ENCODE measurements around the gene SEPTIN5.

SEPTIN5 gene

DNA sequence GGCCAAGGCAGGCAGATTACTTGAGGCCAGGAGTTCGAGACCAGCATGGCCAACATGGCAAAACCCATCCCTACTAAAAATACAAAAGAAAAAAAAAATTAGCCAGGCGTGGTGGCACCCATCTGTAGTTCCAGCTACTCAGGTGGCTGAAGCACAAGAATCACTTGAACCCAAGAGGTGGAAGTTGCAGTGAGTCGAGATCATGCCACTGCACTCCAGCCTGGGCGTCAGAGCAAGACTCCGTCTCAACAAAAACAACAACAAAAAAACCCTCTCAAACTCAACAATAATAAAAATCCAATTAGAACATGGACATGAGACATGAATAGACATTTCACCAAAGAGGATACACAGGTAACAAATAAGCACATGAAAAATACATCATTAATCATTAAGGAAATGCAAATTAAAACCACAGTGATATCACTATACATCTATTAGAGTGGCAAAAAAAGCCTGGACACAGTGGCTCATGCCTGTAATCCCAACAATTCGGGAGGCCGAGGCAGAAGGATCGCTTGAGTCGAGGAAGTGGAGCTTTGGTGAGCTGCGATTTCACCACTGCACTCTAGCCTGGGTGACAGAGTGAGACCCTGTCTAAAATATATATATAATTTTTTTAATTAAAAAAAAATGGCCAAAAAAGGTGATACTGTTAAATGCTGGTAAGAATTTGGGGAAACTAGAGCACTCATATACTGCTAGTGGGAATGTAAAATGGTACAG, 12.7 kb upstream of the SEPTIN5 start:
- TF ChIP-seq, protein P1, sequence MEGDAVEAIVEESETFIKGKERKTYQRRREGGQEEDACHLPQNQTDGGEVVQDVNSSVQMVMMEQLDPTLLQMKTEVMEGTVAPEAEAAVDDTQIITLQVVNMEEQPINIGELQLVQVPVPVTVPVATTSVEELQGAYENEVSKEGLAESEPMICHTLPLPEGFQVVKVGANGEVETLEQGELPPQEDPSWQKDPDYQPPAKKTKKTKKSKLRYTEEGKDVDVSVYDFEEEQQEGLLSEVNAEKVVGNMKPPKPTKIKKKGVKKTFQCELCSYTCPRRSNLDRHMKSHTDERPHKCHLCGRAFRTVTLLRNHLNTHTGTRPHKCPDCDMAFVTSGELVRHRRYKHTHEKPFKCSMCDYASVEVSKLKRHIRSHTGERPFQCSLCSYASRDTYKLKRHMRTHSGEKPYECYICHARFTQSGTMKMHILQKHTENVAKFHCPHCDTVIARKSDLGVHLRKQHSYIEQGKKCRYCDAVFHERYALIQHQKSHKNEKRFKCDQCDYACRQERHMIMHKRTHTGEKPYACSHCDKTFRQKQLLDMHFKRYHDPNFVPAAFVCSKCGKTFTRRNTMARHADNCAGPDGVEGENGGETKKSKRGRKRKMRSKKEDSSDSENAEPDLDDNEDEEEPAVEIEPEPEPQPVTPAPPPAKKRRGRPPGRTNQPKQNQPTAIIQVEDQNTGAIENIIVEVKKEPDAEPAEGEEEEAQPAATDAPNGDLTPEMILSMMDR (IDR thresholded peaks at IDR 0.05; ENCODE audit: control insufficient read depth, extremely low read depth, insufficient read depth) = no peak
- H3K4me3 ChIP-seq (ENCODE audit: low read depth, low read length) = no peak overlapping the region
- DNase-seq (ENCODE audit: low read depth) = no peak

DNA sequence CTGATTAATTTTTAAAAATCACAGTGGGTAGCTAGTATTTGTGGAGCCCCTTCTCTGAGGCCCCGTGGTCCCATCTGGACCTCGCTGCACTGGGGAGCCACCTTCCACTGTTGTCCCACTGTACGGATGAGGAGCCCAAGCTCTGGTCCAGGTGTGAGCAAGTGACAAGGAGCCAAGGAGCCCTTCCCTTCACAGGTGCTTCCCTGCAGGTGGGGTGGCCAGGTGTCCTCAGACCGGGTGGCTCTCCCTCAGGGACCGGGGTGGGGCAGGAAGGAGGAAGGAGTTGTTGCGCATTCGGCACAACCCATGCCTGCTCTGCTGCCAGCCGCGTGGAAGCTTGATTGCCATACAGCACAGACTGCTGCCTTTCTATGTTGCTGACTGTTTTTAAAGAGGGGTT, 10.4 kb upstream of the SEPTIN5 start:
- H3K4me3 ChIP-seq (ENCODE audit: low read depth, low read length) = no peak overlapping the region
- TF ChIP-seq, protein P1 (IDR thresholded peaks at IDR 0.05; ENCODE audit: control insufficient read depth, extremely low read depth, insufficient read depth) = no peak
- DNase-seq (ENCODE audit: low read depth) = no peak

DNA sequence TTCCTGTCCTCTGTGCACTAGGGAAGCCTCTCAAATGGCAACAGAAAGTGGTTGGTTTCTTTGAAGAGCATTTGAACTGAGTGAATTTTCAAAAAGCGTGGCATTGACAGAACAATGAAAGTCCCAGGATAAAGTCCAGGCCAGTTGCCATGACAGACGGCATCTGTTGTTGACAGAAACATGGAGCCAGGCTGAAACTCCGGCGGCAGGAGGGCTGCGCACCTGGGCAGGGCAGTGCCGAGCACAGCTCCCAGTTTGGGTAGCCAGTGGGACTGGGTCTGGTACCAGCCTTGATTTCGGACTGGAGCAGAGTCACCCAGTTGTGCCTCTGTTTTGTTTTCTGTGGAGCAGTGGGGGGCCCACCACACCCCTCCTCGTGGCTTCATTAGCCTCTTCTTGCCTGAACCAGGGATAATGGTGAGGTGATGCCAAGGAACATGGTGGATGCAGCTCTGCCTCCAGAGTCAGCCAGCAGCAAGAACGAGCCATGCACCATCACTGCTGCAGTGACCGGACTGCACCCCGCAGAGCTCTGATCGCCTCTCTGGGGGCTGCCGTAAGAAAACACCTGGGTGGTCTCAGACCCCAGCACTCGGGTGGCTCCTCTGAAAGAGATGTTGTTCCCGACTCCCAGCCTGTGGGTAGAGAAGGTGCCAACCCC, 9.8 kb upstream of the SEPTIN5 start:
- TF ChIP-seq, protein P1 (IDR thresholded peaks at IDR 0.05; ENCODE audit: control insufficient read depth, extremely low read depth, insufficient read depth) = no peak
- DNase-seq (ENCODE audit: low read depth) = no peak
- H3K4me3 ChIP-seq (ENCODE audit: low read depth, low read length) = no peak overlapping the region

DNA sequence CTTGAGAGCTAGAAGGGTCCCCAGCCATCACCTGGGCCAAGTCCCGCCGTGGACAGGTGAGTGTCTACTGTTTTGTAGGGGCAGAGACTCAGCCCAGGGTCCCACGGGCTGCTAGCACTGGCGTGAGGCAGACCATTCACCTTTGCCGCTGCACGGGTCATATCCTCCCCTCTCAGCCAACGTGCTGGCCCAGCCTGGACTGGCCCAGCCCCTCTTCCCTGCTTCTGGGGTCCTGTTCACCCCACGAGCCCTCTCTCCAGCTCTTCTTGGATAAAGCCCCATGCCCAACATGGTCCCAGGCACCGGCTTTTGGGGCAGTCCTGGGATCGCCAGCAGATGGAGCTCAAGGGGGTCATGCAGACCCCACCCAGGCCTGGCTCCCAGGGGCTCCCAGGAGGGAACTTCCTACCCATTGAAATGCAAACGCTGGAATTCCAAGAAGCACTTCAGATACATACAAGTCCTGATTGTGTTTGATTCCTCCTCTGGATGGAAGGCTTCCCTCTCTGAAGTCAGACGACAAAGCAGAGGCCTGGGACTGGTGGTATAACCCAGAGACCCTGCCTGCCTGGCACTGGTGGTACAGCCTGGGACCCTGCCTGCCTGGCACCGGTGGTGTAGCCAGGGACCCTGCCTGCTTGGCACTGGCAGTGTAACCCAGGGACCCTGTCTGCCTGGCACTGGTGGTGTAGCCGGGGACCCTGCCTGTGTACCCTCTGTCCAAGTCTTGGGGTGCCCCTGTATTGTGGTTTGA, 8.9 kb upstream of the SEPTIN5 start:
- TF ChIP-seq, protein P1 (IDR thresholded peaks at IDR 0.05; ENCODE audit: control insufficient read depth, extremely low read depth, insufficient read depth) = no peak
- no peak overlapping the region for H3K4me3 ChIP-seq (ENCODE audit: low read depth, low read length)
- DNase-seq (ENCODE audit: low read depth) = no peak

DNA sequence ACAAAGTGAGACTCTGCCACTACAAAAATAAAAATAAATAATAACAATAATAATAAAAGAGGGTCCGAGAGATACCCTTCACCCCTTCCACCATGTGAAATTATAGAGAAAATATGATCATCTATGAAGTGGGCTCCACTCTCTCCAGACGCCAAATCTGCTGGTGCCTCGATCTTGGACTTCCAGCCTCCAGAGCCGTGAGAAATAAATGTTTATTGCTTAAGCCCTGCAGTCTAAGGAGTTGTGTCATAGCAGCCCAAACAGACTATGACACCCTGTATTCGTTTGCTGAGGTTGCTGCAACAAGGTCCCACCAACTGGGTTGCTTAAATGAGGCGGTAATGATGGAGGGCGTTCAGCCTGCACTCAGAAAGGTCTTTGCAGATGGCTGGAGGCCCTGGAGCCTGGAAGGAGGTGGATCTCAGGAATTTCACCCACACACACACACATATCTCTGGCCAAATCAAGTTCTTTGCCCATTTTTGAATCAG, 7.6 kb upstream of the SEPTIN5 start:
- TF ChIP-seq, protein P1 (IDR thresholded peaks at IDR 0.05; ENCODE audit: control insufficient read depth, extremely low read depth, insufficient read depth) = no peak
- no peak overlapping the region for H3K4me3 ChIP-seq (ENCODE audit: low read depth, low read length)
- no peak for DNase-seq (ENCODE audit: low read depth)

DNA sequence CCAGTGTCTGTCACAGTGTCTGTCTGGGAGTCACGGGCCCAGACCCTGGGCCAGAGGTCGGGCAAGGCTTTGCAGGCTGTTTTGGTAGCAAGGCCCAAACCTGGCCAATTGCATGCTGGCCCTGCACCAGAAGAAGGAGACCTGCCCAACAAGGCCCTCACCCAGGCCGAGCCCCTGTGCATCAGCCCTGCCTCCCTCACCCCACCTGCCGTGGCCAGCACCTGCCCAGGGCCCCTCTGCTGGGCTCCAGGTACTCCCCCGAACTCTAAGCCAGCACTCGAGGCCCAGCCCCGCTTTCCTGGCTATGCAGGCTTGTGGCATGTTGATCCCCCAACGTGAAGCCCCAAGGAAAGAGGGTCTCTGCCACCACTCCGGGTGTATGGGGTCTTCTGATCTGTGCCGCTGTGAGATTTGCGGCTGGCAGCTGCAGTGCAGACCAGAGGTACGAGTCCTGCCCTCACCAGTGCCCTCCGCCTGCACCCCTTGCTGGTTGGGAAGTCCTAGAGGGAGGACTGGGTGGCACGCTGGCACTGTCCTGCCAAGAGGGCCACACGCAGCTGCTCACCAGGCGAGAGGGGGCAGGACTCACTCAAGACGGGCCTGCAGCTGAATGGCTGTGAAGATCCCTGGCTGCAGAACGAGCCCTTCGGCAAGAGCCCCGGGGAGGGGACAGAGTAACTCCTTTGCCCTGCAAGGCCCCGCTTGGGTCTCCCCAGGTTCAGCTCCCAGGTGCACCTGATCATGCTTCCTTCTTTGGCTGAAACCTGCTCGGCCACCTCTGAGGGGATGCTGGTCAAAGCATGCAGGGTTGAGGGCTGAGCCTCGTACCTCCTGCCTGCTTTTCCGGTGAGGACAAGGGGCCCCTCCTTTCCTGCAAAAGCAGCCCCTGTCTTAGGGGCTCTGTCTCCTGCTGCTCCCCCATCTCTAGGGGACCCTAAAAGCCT, 6.7 kb upstream of the SEPTIN5 start:
- TF ChIP-seq, protein P1 (IDR thresholded peaks at IDR 0.05; ENCODE audit: control insufficient read depth, extremely low read depth, insufficient read depth) = no peak
- DNase-seq (ENCODE audit: low read depth) = no peak

More for the DNA sequence above, 6.7 kb upstream of the SEPTIN5 start:
- no peak overlapping the region for H3K4me3 ChIP-seq (ENCODE audit: low read depth, low read length)
